SK-N-MC (cell line): ENCODE data around the gene NEK6.

ENCODE experiments used
- DNase-seq: peaks from one replicate; pipeline ENCODE4 v3.0.0-alpha.2; 2011; ENCODE audit warnings: low read depth, low spot score
- H3K27ac ChIP-seq: fragments of 200-600 bp; sonication (generic); 2 replicates; pipeline ENCODE4 v1.5.1; 2016; ENCODE audit warnings: mixed run types
- H3K36me3 ChIP-seq: fragments of 200-600 bp; sonication (generic); 2 replicates; pipeline ENCODE4 v1.6.1; 2017; ENCODE audit warnings: antibody characterized with exemption, low read length, mixed read lengths; ENCODE audit not compliant: insufficient read depth
- H3K4me3 ChIP-seq: fragments of 200-600 bp; sonication (generic); 2 replicates; pipeline ENCODE4 v1.5.1; 2016
- H3K9ac ChIP-seq: fragments of 200-600 bp; sonication (generic); 2 replicates; pipeline ENCODE4 v1.8.0; 2017; ENCODE audit warnings: mixed run types, mixed read lengths; ENCODE audit not compliant: insufficient read length
- H3K9me3 ChIP-seq: fragments of 200-600 bp; sonication (generic); 2 replicates; pipeline ENCODE4 v1.6.1; 2017; ENCODE audit warnings: low read depth, mild to moderate bottlenecking, antibody characterized with exemption, low read length, moderate library complexity, mixed read lengths
- EZH2 ChIP-seq: fragments of 200-600 bp; sonication (generic); IDR thresholded peaks from one replicate; pipeline ENCODE4 v1.6.1; 2017; ENCODE audit warnings: antibody characterized with exemption
- FOXP2 ChIP-seq: optimal IDR thresholded peaks from 2 replicates; pipeline ENCODE3; 2011; ENCODE audit warnings: mild to moderate bottlenecking, moderate library complexity; ENCODE audit not compliant: insufficient read depth; ENCODE audit errors: extremely low read length, control extremely low read depth
- POLR2AphosphoS5 ChIP-seq: IDR thresholded peaks from 2 replicates; pipeline ENCODE4 v1.6.1; 2012; ENCODE audit warnings: mild to moderate bottlenecking, low read depth, low read length, borderline replicate concordance

NEK6 gene

GRCh38 chr9:124263213-124263612, 5.5 kb downstream of the NEK6 start:
- Histone ChIP-seq H3K27ac (no peak overlapping the region), H3K36me3 (no peaks in the 10 kb centered on the region), H3K9ac (no peak overlapping the region), H3K9me3 (no peaks in the 10 kb centered on the region), H3K4me3 (no peak overlapping the region)
- DNase-seq: no peak
- no peak for TF ChIP-seq FOXP2
- TF ChIP-seq POLR2AphosphoS5: no peak
- TF ChIP-seq EZH2: no peak

- TF ChIP-seq EZH2 (no peak), POLR2AphosphoS5 (no peak), FOXP2 (no peak)
- no peaks in the 10 kb centered on the region for H3K9me3 ChIP-seq
- no peak overlapping the region for H3K4me3 ChIP-seq
- H3K27ac ChIP-seq: no peak overlapping the region
- DNase-seq: no peak
- no peak overlapping the region for H3K9ac ChIP-seq
- H3K36me3 ChIP-seq: no peaks in the 10 kb centered on the region
Measured at GRCh38 chr9:124263800-124264426, 6.2 kb downstream of the NEK6 start.

GRCh38 chr9:124264823-124265233, 7.1 kb downstream of the NEK6 start:
- no peak overlapping the region for H3K9ac ChIP-seq
- no peaks in the 10 kb centered on the region for H3K36me3 ChIP-seq
- H3K9me3 ChIP-seq: no peaks in the 10 kb centered on the region
- no peak for TF ChIP-seq FOXP2
- H3K4me3 ChIP-seq: no peak overlapping the region
- DNase-seq: no peak
- no peak overlapping the region for H3K27ac ChIP-seq

GRCh38 chr9:124265551-124265950, 7.8 kb downstream of the NEK6 start:
- H3K27ac ChIP-seq: no peak overlapping the region

GRCh38 chr9:124266139-124266825, 8.5 kb downstream of the NEK6 start:
- Histone ChIP-seq H3K27ac (no peak overlapping the region), H3K36me3 (no peaks in the 10 kb centered on the region), H3K4me3 (no peak overlapping the region), H3K9ac (no peak overlapping the region), H3K9me3 (no peaks in the 10 kb centered on the region)
- no peak for DNase-seq
- TF ChIP-seq EZH2 (no peak), POLR2AphosphoS5 (no peak), FOXP2 (no peak)

More at GRCh38 chr9:124265551-124265950, 7.8 kb downstream of the NEK6 start:
- no peak for TF ChIP-seq EZH2
- no peak for TF ChIP-seq POLR2AphosphoS5
- TF ChIP-seq FOXP2: no peak
- Histone ChIP-seq H3K4me3 (no peak overlapping the region), H3K9ac (no peak overlapping the region), H3K9me3 (no peaks in the 10 kb centered on the region), H3K36me3 (no peaks in the 10 kb centered on the region)
- no peak for DNase-seq

GRCh38 chr9:124266826-124267201, 9.1 kb downstream of the NEK6 start:
- Histone ChIP-seq H3K4me3 (no peak overlapping the region), H3K9ac (no peak overlapping the region), H3K9me3 (no peaks in the 10 kb centered on the region), H3K27ac (no peak overlapping the region), H3K36me3 (no peaks in the 10 kb centered on the region)
- no peak for TF ChIP-seq FOXP2
- no peak for TF ChIP-seq POLR2AphosphoS5
- no peak for TF ChIP-seq EZH2
- DNase-seq: no peak

- DNase-seq: no peak
- Histone ChIP-seq H3K9me3 (no peaks in the 10 kb centered on the region), H3K4me3 (no peak overlapping the region), H3K9ac (no peak overlapping the region), H3K27ac (no peak overlapping the region), H3K36me3 (no peaks in the 10 kb centered on the region)
- no peak for TF ChIP-seq EZH2
- TF ChIP-seq FOXP2: no peak
- TF ChIP-seq POLR2AphosphoS5: no peak
Measured at GRCh38 chr9:124267271-124267807, 9.6 kb downstream of the NEK6 start.

- H3K36me3 ChIP-seq: no peaks in the 10 kb centered on the region
Measured at GRCh38 chr9:124268248-124268647, 10.5 kb downstream of the NEK6 start.

More at GRCh38 chr9:124268248-124268647, 10.5 kb downstream of the NEK6 start:
- Histone ChIP-seq H3K4me3 (no peak overlapping the region), H3K27ac (no peak overlapping the region), H3K9ac (no peak overlapping the region), H3K9me3 (no peaks in the 10 kb centered on the region)
- TF ChIP-seq FOXP2 (no peak), POLR2AphosphoS5 (no peak), EZH2 (no peak)
- no peak for DNase-seq
